ENCODE data around the gene COL13A1. TPM values are rescaled to one million over a fixed set of nuclear protein-coding genes. Genes with fewer than 3 reads are reported as not detected.
A peak's percentile ranks its signal among the peaks of the same experiment; 100 is the strongest.

The COL13A1 gene
- total and polyA plus RNA-seq, 2 donors from 2014 or later, result 4.0 to 5.2 TPM

GRCh38 chr10:69819716-69820506 is 18.2 kb downstream of the COL13A1 start:
- no peak overlapping the region for H3K4me3 ChIP-seq (ENCODE audit: low read length in 3 of 3)
- no peaks in the 10 kb centered on the region for H3K36me3 ChIP-seq (ENCODE audit: control insufficient read depth in 2 of 3, insufficient read depth in 3 of 3, low read length in 3 of 3)
- no peaks in the 10 kb centered on the region for H3K4me1 ChIP-seq (ENCODE audit: control insufficient read depth in 2 of 3, insufficient read depth in 2 of 3, low read depth in 1 of 3, low read length in 3 of 3)
- no peak overlapping the region for H3K27ac ChIP-seq (ENCODE audit: low read depth in 2 of 2, low read length in 2 of 2)
- intact Hi-C loops (cut with DNase I), result no loop called here
- H3K27me3 ChIP-seq (ENCODE audit: control insufficient read depth, insufficient read depth, low read length), result no peaks in the 10 kb centered on the region
- peak in 1 of 5 donors; percentile 44 for DNase-seq
- no peak overlapping the region for H3K9ac ChIP-seq (ENCODE audit: low read length in 3 of 3)
- no peaks in the 10 kb centered on the region for H3K9me3 ChIP-seq (ENCODE audit: control insufficient read depth in 2 of 3, insufficient read depth in 1 of 3, low read length in 3 of 3)
- no peak for FAIRE-seq
- no peak for TF ChIP-seq CTCF (IDR thresholded peaks at IDR 0.05; ENCODE audit: borderline replicate concordance, extremely low read depth, insufficient read depth)

GRCh38 chr10:69820817-69821216 is 19.1 kb downstream of the COL13A1 start:
- Histone ChIP-seq H3K36me3 (ENCODE audit: control insufficient read depth in 2 of 3, insufficient read depth in 3 of 3, low read length in 3 of 3) (no peaks in the 10 kb centered on the region), H3K9ac (ENCODE audit: low read length in 3 of 3) (no peak overlapping the region), H3K27ac (ENCODE audit: low read depth in 2 of 2, low read length in 2 of 2) (no peak overlapping the region), H3K27me3 (ENCODE audit: control insufficient read depth, insufficient read depth, low read length) (no peaks in the 10 kb centered on the region), H3K4me3 (ENCODE audit: low read length in 3 of 3) (no peak overlapping the region), H3K9me3 (ENCODE audit: control insufficient read depth in 2 of 3, insufficient read depth in 1 of 3, low read length in 3 of 3) (no peaks in the 10 kb centered on the region), H3K4me1 (ENCODE audit: control insufficient read depth in 2 of 3, insufficient read depth in 2 of 3, low read depth in 1 of 3, low read length in 3 of 3) (no peaks in the 10 kb centered on the region)
- FAIRE-seq, result no peak
- intact Hi-C loops (cut with DNase I), result no loop called here
- no peak for DNase-seq
- no peak for TF ChIP-seq CTCF (IDR thresholded peaks at IDR 0.05; ENCODE audit: borderline replicate concordance, extremely low read depth, insufficient read depth)

GRCh38 chr10:69825604-69826003 is 23.9 kb downstream of the COL13A1 start:
- no peaks in the 10 kb centered on the region for H3K4me1 ChIP-seq (ENCODE audit: control insufficient read depth in 2 of 3, insufficient read depth in 2 of 3, low read depth in 1 of 3, low read length in 3 of 3)
- H3K27ac ChIP-seq (ENCODE audit: low read depth in 2 of 2, low read length in 2 of 2), result no peak overlapping the region
- H3K36me3 ChIP-seq (ENCODE audit: control insufficient read depth in 2 of 3, insufficient read depth in 3 of 3, low read length in 3 of 3), result no peaks in the 10 kb centered on the region
- intact Hi-C loops (cut with DNase I), result no loop called here
- no peak for DNase-seq
- H3K9ac ChIP-seq (ENCODE audit: low read length in 3 of 3), result no peak overlapping the region
- no peak overlapping the region for H3K4me3 ChIP-seq (ENCODE audit: low read length in 3 of 3)
- FAIRE-seq, result no peak
- no peak for TF ChIP-seq CTCF (IDR thresholded peaks at IDR 0.05; ENCODE audit: borderline replicate concordance, extremely low read depth, insufficient read depth)
- H3K27me3 ChIP-seq (ENCODE audit: control insufficient read depth, insufficient read depth, low read length), result no peaks in the 10 kb centered on the region
- H3K9me3 ChIP-seq (ENCODE audit: control insufficient read depth in 2 of 3, insufficient read depth in 1 of 3, low read length in 3 of 3), result no peaks in the 10 kb centered on the region

All from kidney (tissue), 14 donors.